IMR-90 (cell line): ENCODE data around the gene CRB1. TPM values are rescaled to one million over a fixed set of nuclear protein-coding genes. Genes with fewer than 3 reads are reported as not detected.

Source experiments
- ATAC-seq: fragments of 200-7000 bp; cut with Tn5 transposase; 2 replicates; pipeline ENCODE4 v1.9.1; 2020; ENCODE audit warnings: low read depth, mild to moderate bottlenecking, moderate library complexity
- BruUV-seq: library from RNA; stranded (reverse); fragments of 400-500 nt; replicated peaks from 2 replicates; lab custom pipeline; 2021; lab: Mats Ljungman, UMichigan
- CTCF ChIA-PET: fragments of 300-600 bp; formaldehyde crosslinking; extraction: SDS; loops from one replicate; lab custom pipeline; 2021; ENCODE audit warnings: antibody characterized with exemption; lab: Yijun Ruan, JAX
- POLR2A ChIA-PET: fragments of 300-600 bp; sonication (Branson Sonifier 250); formaldehyde crosslinking; loops from one replicate; lab custom pipeline; 2022; ENCODE audit warnings: antibody characterized with exemption; ENCODE audit not compliant: unreplicated experiment; lab: Charles Lee
- DNase-seq: peaks from one replicate; pipeline ENCODE4 v3.0.0; 2013
- H2AFZ ChIP-seq: replicated peaks from 2 replicates; pipeline ENCODE3; 2013; ENCODE audit warnings: low read length, mild to moderate bottlenecking; ENCODE audit not compliant: poor library complexity
- H2AK5ac ChIP-seq: 2 replicates; pipeline ENCODE4 v1.6.1; 2013; ENCODE audit warnings: low read depth, low read length, inconsistent platforms
- H2AK9ac ChIP-seq: replicated peaks from 2 replicates; pipeline ENCODE3; 2013; ENCODE audit warnings: mild to moderate bottlenecking, low read depth, low read length, moderate library complexity; ENCODE audit not compliant: poor library complexity
- H2BK120ac ChIP-seq: 2 replicates; pipeline ENCODE4 v1.6.1; 2013; ENCODE audit warnings: low read depth, low read length, inconsistent platforms
- H2BK15ac ChIP-seq: 3 replicates; pipeline ENCODE4 v1.6.1; 2013; ENCODE audit warnings: low read depth, low read length, inconsistent platforms
- H2BK20ac ChIP-seq: 2 replicates; pipeline ENCODE4 v1.6.1; 2013; ENCODE audit warnings: low read depth, mild to moderate bottlenecking, inconsistent platforms, low read length, moderate library complexity
- H2BK5ac ChIP-seq: 2 replicates; pipeline ENCODE4 v1.6.1; 2013; ENCODE audit warnings: mild to moderate bottlenecking, low read depth, low read length, inconsistent platforms; ENCODE audit not compliant: poor library complexity, severe bottlenecking
- H3K14ac ChIP-seq: replicated peaks from 2 replicates; pipeline ENCODE4 v1.6.1; 2013; ENCODE audit warnings: low read depth, low read length, inconsistent platforms
- H3K18ac ChIP-seq: 2 replicates; pipeline ENCODE4 v1.6.1; 2013; ENCODE audit warnings: low read depth, low read length, control low read depth
- H3K23ac ChIP-seq: 2 replicates; pipeline ENCODE4 v1.6.1; 2013; ENCODE audit warnings: low read depth, low read length, inconsistent platforms
- H3K27ac ChIP-seq: 2 replicates; pipeline ENCODE4 v1.5.1; 2013; ENCODE audit warnings: mild to moderate bottlenecking, control low read depth, low read length; ENCODE audit not compliant: insufficient read depth
- H3K27me3 ChIP-seq: 2 replicates; pipeline ENCODE4 v1.6.1; 2013; ENCODE audit warnings: low read length; ENCODE audit not compliant: control insufficient read depth, insufficient read depth
- H3K36me3 ChIP-seq: 2 replicates; pipeline ENCODE4 v1.6.1; 2013; ENCODE audit warnings: low read length, mixed read lengths; ENCODE audit not compliant: control insufficient read depth, insufficient read depth
- H3K4ac ChIP-seq: 2 replicates; pipeline ENCODE4 v1.6.1; 2013; ENCODE audit warnings: low read depth, low read length, inconsistent platforms
- H3K4me1 ChIP-seq: 2 replicates; pipeline ENCODE4 v1.6.1; 2013; ENCODE audit warnings: low read length, mixed read lengths; ENCODE audit not compliant: control insufficient read depth, insufficient read depth
- H3K4me2 ChIP-seq: 2 replicates; pipeline ENCODE4 v1.6.1; 2013; ENCODE audit warnings: low read depth, mild to moderate bottlenecking, control low read depth, low read length, moderate library complexity
- H3K4me3 ChIP-seq: 2 replicates; pipeline ENCODE4 v1.5.1; 2013; ENCODE audit warnings: low read depth, mild to moderate bottlenecking, control low read depth, low read length, moderate library complexity; ENCODE audit not compliant: insufficient read depth
- H3K56ac ChIP-seq: 2 replicates; pipeline ENCODE4 v1.6.1; 2013; ENCODE audit warnings: low read length, inconsistent platforms; ENCODE audit not compliant: insufficient read depth; ENCODE audit errors: extremely low read depth
- H3K79me1 ChIP-seq, 2 experiments: 2 replicates each; pipeline ENCODE4 v1.6.1; 2013; ENCODE audit warnings: low read length in 2 of 2, inconsistent platforms in 1 of 2, low read depth in 1 of 2
- H3K9ac ChIP-seq: 2 replicates; pipeline ENCODE4 v1.6.1; 2013; ENCODE audit warnings: low read depth, low read length, control low read depth
- H3K9me1 ChIP-seq: 2 replicates; pipeline ENCODE4 v1.6.1; 2013; ENCODE audit warnings: low read length, inconsistent platforms; ENCODE audit not compliant: insufficient read depth
- H3K9me3 ChIP-seq: 2 replicates; pipeline ENCODE4 v1.6.1; 2013; ENCODE audit warnings: low read length; ENCODE audit not compliant: control insufficient read depth, insufficient read depth
- H4K20me1 ChIP-seq: 2 replicates; pipeline ENCODE4 v1.6.1; 2013; ENCODE audit warnings: low read length, inconsistent platforms; ENCODE audit not compliant: insufficient read depth
- H4K5ac ChIP-seq: 2 replicates; pipeline ENCODE4 v1.6.1; 2013; ENCODE audit warnings: mild to moderate bottlenecking, low read depth, low read length, control low read depth
- H4K8ac ChIP-seq, 2 experiments: 2 replicates each; pipeline ENCODE4 v1.6.1; 2013; ENCODE audit warnings: low read depth in 2 of 2, low read length in 2 of 2, control low read depth in 1 of 2, inconsistent platforms in 1 of 2
- H4K91ac ChIP-seq: 2 replicates; pipeline ENCODE4 v1.6.1; 2013; ENCODE audit warnings: low read depth, low read length, inconsistent platforms; ENCODE audit not compliant: insufficient read depth
- BHLHE40 ChIP-seq: fragments of 150-350 bp; IDR thresholded peaks from 2 replicates; pipeline ENCODE4 v1.6.1; 2016; ENCODE audit warnings: mild to moderate bottlenecking, low read depth, low read length
- CEBPB ChIP-seq: IDR thresholded peaks from 2 replicates; pipeline ENCODE4 v1.6.1; 2012; ENCODE audit warnings: low read depth, low read length, improper control_type of control experiment
- CHD1 ChIP-seq: IDR thresholded peaks from 2 replicates; pipeline ENCODE4 v1.6.1; 2012; ENCODE audit warnings: low read depth, low read length, improper control_type of control experiment
- ELK1 ChIP-seq: fragments of 150-350 bp; IDR thresholded peaks from 2 replicates; pipeline ENCODE4 v1.6.1; 2016; ENCODE audit warnings: low read depth, mild to moderate bottlenecking, low read length, moderate library complexity, borderline replicate concordance
- FOS ChIP-seq: fragments of 150-350 bp; IDR thresholded peaks from 2 replicates; pipeline ENCODE4 v1.6.1; 2016; ENCODE audit warnings: low read depth, low read length
- MAFK ChIP-seq: IDR thresholded peaks from 2 replicates; pipeline ENCODE4 v1.6.1; 2012; ENCODE audit warnings: low read depth, low read length, improper control_type of control experiment
- MAZ ChIP-seq: IDR thresholded peaks from 2 replicates; pipeline ENCODE4 v1.6.1; 2012; ENCODE audit warnings: low read depth, mild to moderate bottlenecking, low read length, improper control_type of control experiment, moderate library complexity, borderline replicate concordance
- MXI1 ChIP-seq: IDR thresholded peaks from 2 replicates; pipeline ENCODE4 v1.6.1; 2012; ENCODE audit warnings: low read depth, mild to moderate bottlenecking, low read length, moderate library complexity, borderline replicate concordance
- NFE2L2 ChIP-seq: fragments of 150-350 bp; IDR thresholded peaks from 2 replicates; pipeline ENCODE4 v1.6.1; 2016; ENCODE audit warnings: low read depth, mild to moderate bottlenecking, low read length
- POLR2A ChIP-seq: IDR thresholded peaks from 2 replicates; pipeline ENCODE4 v1.6.1; 2012; ENCODE audit warnings: mild to moderate bottlenecking, low read depth, low read length
- RAD21 ChIP-seq: IDR thresholded peaks from 2 replicates; pipeline ENCODE4 v1.6.1; 2012; ENCODE audit warnings: low read length, improper control_type of control experiment
- RCOR1 ChIP-seq: IDR thresholded peaks from 2 replicates; pipeline ENCODE4 v1.6.1; 2012; ENCODE audit warnings: mild to moderate bottlenecking, low read length, improper control_type of control experiment; ENCODE audit not compliant: insufficient replicate concordance
- RFX5 ChIP-seq: IDR thresholded peaks from 2 replicates; pipeline ENCODE4 v1.8.0; 2012; ENCODE audit warnings: low read depth, mild to moderate bottlenecking, low read length, moderate library complexity
- SMC3 ChIP-seq: fragments of 150-350 bp; IDR thresholded peaks from 2 replicates; pipeline ENCODE4 v1.6.1; 2016; ENCODE audit warnings: low read depth, mild to moderate bottlenecking, antibody characterized with exemption, low read length, moderate library complexity
- WGBS, 2 experiments: methylation state at CpG; one replicate each; pipeline versions ENCODE4 v1.1.5 to v1.1.7; 2013; ENCODE audit warnings: missing lambda C conversion rate in 2 of 2; ENCODE audit not compliant: insufficient read length in 1 of 2; ENCODE audit errors: extremely low coverage in 2 of 2; 5-methylcytosine and 5-hydroxymethylcytosine counted together
- dilution Hi-C: fragments of 300-500 bp; cut with HindIII; formaldehyde crosslinking; loops from one replicate; pipeline ENCODE4 v1.14.3; 2018; ENCODE audit warnings: low sequenced_read_pairs; ENCODE audit not compliant: unreplicated experiment
- in situ Hi-C: fragments of 300-500 bp; cut with MboI; formaldehyde crosslinking; loops from 3 replicates; pipeline ENCODE4 v1.14.3; 2019; ENCODE audit warnings: low sequenced_read_pairs, inconsistent platforms, mixed read lengths
- intact Hi-C: fragments of 100-400 bp; cut with micrococcal nuclease; formaldehyde crosslinking; loops from 2 replicates; pipeline ENCODE4 v1.10.0; 2022
- polyA plus RNA-seq, 3 experiments: library from polyadenylated mRNA; depleted of rRNA; stranded (reverse); fragments of >200 nt; gene quantifications; 2 replicates each; pipeline ENCODE4 v1.2.3, GENCODE V29; 2012; ENCODE audit warnings: low replicate concordance in 1 of 3
- total RNA-seq: library from RNA; depleted of rRNA; stranded (reverse); fragments of >200 nt; gene quantifications from 2 replicates; pipeline ENCODE4 v1.2.3, GENCODE V29; 2012
- TF ChIP-seq, protein P1 (sequence below): fragments of 150-350 bp; IDR thresholded peaks from 2 replicates; pipeline ENCODE4 v1.6.1; 2017; ENCODE audit warnings: mild to moderate bottlenecking, antibody characterized with exemption, low read length, low read depth
- TF ChIP-seq, protein P2 (sequence below): conservative IDR thresholded peaks from 2 replicates; pipeline ENCODE4 v1.5.1; 2012; ENCODE audit warnings: mild to moderate bottlenecking, low read depth, low read length, improper control_type of control experiment

CRB1 gene
- total and polyA plus RNA-seq, 2 of the 4 experiments (the other 2 are of a cell fraction): not detected

- dilution Hi-C loops: no loop called here
Observed at GRCh38 chr1:197313713-197314112, 45.7 kb downstream of the CRB1 start.

More at GRCh38 chr1:197313713-197314112, 45.7 kb downstream of the CRB1 start:
- Histone ChIP-seq H3K4ac (no peak overlapping the region), H3K9me3 (no peaks in the 10 kb centered on the region), H3K9me1 (no peaks in the 10 kb centered on the region), H2AK5ac (no peak overlapping the region), H3K56ac (no peak overlapping the region), H3K79me1 (no peaks in the 10 kb centered on the region), H3K36me3 (no peaks in the 10 kb centered on the region), H3K14ac (no peak overlapping the region), H3K4me1 (no peaks in the 10 kb centered on the region), H3K27ac (no peak overlapping the region), H4K91ac (no peak overlapping the region), H3K4me3 (no peak overlapping the region), H2AFZ (no peak overlapping the region), H4K20me1 (no peaks in the 10 kb centered on the region), H3K23ac (no peak overlapping the region), H2BK15ac (no peak overlapping the region), H2AK9ac (no peak overlapping the region), H2BK20ac (no peak overlapping the region), H3K9ac (no peak overlapping the region), H3K4me2 (no peak overlapping the region), H4K8ac (no peak overlapping the region), H3K18ac (no peak overlapping the region), H4K5ac (no peak overlapping the region), H3K27me3 (no peaks in the 10 kb centered on the region), H2BK120ac (no peak overlapping the region), H2BK5ac (no peak overlapping the region)
- BruUV-seq: no TSS peak
- intact Hi-C loops (no loop called here), in situ Hi-C loops (no loop called here)
- no CpG with 5 or more reads among the region's 5 CpGs for WGBS, 2 experiments
- ATAC-seq: no peak
- ChIA-PET POLR2A (no interaction called here), CTCF (no interaction called here)
- no peak for TF ChIP-seq MAFK
- no peak for TF ChIP-seq MXI1
- TF ChIP-seq BHLHE40: no peak
- TF ChIP-seq SMC3: no peak
- no peak for TF ChIP-seq MAZ
- TF ChIP-seq ELK1: no peak
- no peak for TF ChIP-seq FOS
- no peak for TF ChIP-seq POLR2A
- TF ChIP-seq CEBPB: no peak
- TF ChIP-seq RCOR1: no peak
- TF ChIP-seq, protein P1, sequence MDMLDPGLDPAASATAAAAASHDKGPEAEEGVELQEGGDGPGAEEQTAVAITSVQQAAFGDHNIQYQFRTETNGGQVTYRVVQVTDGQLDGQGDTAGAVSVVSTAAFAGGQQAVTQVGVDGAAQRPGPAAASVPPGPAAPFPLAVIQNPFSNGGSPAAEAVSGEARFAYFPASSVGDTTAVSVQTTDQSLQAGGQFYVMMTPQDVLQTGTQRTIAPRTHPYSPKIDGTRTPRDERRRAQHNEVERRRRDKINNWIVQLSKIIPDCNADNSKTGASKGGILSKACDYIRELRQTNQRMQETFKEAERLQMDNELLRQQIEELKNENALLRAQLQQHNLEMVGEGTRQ: no peak
- no peak for TF ChIP-seq NFE2L2
- TF ChIP-seq, protein P2, sequence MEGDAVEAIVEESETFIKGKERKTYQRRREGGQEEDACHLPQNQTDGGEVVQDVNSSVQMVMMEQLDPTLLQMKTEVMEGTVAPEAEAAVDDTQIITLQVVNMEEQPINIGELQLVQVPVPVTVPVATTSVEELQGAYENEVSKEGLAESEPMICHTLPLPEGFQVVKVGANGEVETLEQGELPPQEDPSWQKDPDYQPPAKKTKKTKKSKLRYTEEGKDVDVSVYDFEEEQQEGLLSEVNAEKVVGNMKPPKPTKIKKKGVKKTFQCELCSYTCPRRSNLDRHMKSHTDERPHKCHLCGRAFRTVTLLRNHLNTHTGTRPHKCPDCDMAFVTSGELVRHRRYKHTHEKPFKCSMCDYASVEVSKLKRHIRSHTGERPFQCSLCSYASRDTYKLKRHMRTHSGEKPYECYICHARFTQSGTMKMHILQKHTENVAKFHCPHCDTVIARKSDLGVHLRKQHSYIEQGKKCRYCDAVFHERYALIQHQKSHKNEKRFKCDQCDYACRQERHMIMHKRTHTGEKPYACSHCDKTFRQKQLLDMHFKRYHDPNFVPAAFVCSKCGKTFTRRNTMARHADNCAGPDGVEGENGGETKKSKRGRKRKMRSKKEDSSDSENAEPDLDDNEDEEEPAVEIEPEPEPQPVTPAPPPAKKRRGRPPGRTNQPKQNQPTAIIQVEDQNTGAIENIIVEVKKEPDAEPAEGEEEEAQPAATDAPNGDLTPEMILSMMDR: no peak
- TF ChIP-seq RFX5: no peak
- no peak for TF ChIP-seq RAD21
- no peak for TF ChIP-seq CHD1
- no peak for DNase-seq
